HG03196 (cell line): Measurements from ENCODE around the gene DCC.

ENCODE experiments used
- ATAC-seq: cut with Tn5 transposase; IDR thresholded peaks from one replicate; pipeline ENCODE4 v1.9.1; 2021; ENCODE audit not compliant: unreplicated experiment

DCC gene

DNA sequence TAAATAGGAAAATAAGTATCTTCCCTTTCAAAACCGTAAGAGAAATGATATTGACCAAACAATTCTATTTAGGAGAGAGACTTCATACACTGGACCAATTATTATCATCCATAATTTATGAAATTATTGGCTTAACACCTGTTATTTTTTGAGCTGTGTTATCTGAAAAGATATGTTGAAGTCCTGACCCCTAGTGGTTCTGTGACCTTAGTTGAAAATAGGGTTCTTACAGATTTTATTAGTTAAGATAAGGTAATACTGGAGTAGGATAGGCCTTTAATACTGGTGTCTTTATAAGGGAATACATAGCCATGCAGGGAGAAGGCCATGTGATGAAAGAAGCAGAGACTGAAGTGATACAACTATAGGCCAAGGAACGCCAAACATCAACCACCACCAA, 659.6 kb downstream of the DCC start:
- no peak for ATAC-seq

- ATAC-seq = no peak
Observed at GRCh38 chr18:53004798-53005197, 664.8 kb downstream of the DCC start.

- ATAC-seq = no peak
Observed at GRCh38 chr18:53018791-53019190, 678.8 kb downstream of the DCC start.

DNA sequence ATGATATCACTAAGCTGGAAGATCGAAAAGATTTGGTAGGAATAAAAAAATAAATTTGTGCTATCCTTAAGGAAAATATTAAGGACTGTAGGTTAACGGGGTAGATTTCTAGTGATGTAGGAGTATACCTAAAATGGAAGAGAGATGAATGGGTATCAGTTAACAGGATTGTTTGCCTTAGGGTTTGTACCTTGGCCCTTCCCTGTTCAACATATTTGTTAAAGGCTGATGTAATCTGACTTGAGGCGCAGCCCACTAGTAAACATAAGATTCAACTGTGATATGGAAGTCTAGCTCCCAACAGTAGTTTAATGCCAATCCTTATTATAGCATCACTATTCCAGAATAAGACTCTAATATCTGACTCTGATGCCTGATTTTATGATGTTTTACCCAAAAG, 685.2 kb downstream of the DCC start:
- ATAC-seq = no peak

- ATAC-seq = no peak
Observed at GRCh38 chr18:53028565-53028964, 688.6 kb downstream of the DCC start.

DNA sequence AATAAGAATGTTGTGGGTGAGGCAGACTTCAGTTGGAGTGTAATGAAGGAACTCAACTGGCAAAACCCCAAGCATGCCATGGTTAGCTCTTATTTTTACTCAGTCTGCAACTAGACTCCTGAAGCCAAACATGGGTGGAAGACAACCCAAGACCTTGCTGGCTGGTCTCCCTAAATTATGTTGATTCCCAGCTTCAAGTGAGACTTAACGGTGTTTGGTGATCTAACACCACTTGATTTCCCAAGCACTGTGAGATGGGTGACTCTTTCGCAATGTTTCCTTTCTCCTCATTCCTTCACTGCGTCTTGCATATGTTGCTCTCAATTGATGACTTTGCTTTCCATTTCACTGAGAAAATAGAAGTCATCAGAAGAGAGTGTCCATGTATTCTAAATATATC, 693.1 kb downstream of the DCC start:
- no peak for ATAC-seq

GRCh38 chr18:53038608-53039007, 698.6 kb downstream of the DCC start:
- ATAC-seq = no peak

GRCh38 chr18:53040286-53040685, 700.3 kb downstream of the DCC start:
- ATAC-seq = no peak

DNA sequence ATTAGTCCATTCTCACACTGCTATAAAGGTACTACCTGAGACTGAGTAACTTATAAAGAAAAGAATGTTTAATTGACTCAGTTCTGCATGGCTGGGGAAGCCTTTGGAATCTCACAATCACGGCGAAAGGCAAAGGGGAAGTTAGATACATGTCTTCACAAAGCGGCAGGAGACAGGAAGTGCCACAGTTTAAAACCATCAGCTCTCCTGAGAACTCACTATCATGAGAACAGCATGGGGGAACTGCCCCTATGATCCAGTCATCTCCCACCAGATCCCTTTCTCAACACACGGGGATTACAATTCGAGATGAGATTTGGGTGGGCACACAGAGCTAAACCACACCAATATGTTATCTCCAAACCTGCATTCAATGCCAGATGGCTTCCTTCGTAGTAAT, 716.1 kb downstream of the DCC start:
- no peak for ATAC-seq

DNA sequence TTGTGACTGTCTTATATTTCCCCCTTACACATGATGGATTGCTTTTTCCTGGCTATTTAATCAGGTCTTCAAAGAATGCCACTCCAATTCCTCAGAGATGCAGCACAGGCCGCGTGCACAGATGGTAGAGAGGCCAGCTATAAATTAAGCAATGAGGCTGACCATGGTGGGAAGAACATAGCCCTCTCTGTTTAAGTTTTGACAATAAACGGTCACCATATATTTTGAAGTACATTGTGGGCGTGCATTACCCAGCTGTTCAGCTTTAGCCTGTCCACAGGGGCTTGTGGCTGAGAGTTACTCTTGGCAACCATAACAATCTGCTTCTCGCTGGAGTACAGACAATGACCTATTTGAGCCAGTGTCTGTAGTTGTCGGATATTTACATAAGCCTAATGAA, 730.8 kb downstream of the DCC start:
- no peak for ATAC-seq

GRCh38 chr18:53080687-53081086, 740.7 kb downstream of the DCC start:
- no peak for ATAC-seq

- ATAC-seq = no peak
Observed at GRCh38 chr18:53093636-53094035, 753.6 kb downstream of the DCC start.

DNA sequence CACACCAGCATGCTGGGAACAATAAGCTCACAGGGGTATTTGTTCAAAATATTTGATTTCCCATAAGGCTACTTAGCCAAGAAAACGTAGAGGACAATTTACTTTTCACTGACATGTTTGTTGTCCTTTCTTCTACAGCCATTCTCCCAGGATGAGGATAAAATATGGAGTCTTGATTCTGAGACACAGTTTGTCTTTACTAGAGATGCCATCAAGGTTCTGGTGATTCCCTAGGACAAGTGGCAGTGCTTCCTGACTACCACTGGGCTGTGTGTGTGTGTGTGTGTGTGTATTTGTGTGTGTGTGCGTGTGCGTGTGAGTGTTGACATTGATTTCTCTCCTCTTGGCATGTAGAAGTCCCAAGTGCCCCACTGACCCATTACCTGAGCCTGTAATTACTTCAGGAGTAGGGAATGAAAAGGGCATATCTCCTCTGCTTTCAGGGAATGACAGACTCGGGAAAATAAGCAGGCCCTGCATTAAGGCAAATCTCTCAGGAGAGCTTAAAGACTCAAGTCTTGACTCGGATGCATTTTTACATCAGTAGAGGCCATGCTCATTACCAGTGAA, 761.6 kb downstream of the DCC start:
- no peak for ATAC-seq

DNA sequence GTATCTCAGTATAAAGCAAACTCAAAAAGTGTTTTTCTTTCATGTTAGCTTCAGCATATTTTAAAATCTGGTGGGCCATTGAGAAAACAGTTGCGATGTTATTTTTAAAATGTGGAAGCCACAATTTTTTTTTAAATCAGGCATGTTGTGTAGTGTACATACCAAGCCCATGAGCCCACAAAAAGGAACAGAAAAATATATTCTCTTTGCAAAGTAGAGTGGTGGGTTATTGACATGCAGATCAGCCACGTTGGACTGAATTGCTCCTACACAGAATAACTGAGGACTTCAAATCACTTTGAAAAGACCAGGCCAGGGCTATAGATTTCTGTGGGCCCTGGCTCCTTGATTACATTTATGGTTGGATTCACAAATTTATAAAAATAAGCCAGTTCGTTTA, 774.4 kb downstream of the DCC start:
- ATAC-seq = no peak

- ATAC-seq = no peak
Observed at GRCh38 chr18:53115876-53116585, 776.0 kb downstream of the DCC start.

- no peak for ATAC-seq
Observed at GRCh38 chr18:53117851-53118250, 777.9 kb downstream of the DCC start.

DNA sequence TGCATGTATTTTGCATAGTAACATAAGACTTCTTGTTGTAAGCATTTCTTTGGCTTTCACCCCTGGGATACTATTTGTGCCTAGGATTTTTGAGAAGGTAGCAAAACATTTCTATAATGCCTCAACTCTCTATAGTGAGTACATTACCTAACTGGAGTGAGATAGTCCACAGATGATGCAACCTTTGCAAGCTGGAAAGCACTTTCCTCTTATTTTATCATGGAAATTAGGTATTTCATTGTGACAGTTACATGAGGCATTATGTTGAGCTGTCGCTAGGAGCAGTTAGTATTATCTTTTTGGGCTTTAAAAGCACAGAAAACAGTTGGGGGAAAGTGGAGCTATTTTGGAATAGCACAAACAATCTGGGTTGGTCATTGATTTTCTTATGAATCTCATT, 786.2 kb downstream of the DCC start:
- ATAC-seq = no peak

- no peak for ATAC-seq
Observed at GRCh38 chr18:53131001-53131400, 791.0 kb downstream of the DCC start.

- ATAC-seq = no peak
Observed at GRCh38 chr18:53134711-53135110, 794.7 kb downstream of the DCC start.

DNA sequence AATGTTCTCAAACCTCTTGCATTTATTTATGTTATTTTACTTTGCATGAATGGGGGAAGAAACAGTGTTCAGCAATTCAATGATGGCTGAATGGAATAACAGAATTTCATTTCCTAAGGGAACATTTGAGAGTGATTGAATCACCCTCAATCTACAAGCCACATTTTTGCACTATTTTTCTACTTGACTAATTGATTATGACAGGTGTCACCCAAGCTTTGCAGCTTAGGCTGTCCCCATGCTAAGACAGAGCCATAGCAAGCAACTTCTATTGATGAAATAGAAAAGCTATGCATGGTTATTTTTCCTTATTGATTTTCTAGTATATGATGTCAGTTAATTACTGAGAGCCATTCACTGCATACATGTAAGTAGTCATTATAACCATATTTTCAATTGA, 795.7 kb downstream of the DCC start:
- ATAC-seq = no peak

- ATAC-seq = no peak
Observed at GRCh38 chr18:53139746-53140500, 799.9 kb downstream of the DCC start.

DNA sequence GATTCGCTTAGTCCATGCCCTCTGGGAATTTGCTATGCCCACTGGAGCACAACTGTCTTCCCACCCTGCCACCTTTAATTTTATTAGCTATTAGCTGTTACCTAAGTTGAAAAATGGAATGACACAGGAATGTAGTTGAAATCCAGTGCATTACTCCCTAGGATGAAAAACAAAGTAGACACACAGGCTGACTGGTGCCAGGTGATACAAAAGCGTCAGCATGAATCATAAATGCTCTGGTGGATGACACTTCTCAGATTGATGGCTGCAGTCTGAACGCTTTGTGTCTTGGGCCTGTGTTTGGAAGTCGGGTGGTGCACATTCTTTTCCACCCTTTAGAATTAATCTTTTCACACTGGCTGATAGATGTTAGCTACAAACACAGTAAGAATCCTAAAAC, 802.0 kb downstream of the DCC start:
- no peak for ATAC-seq
